ENCODE results near the gene GNB5. TPM values are rescaled to one million over a fixed set of nuclear protein-coding genes. Genes with fewer than 3 reads are reported as not detected.

GNB5 gene
- total and polyA plus RNA-seq, 2 of the 13 experiments (the other 11 are each of a cell fraction or from before 2014, with no cell fraction given) = 13.7 to 14.4 TPM

GRCh38 chr15:52105846-52106245, 85.3 kb downstream of the GNB5 start:
- no peak for TF ChIP-seq PAF1 (CRISPR knock-in tag; IDR thresholded peaks at IDR 0.05)
- no peak for TF ChIP-seq FOXP1 (IDR thresholded peaks at IDR 0.05)
- TF ChIP-seq FOXP1 (CRISPR knock-in tag; IDR thresholded peaks at IDR 0.05) = no peak
- TF ChIP-seq ZNF256 (CRISPR knock-in tag; conservative IDR thresholded peaks at IDR 0.05) = no peak
- TF ChIP-seq RCOR2 (CRISPR knock-in tag; IDR thresholded peaks at IDR 0.05) = no peak
- no peak for FAIRE-seq
- H3K4me2 ChIP-seq (ENCODE audit: low read depth, low read length) = no peak overlapping the region
- WGBS (ENCODE audit: low lambda C conversion rate) = 93% methylated on average over 2 of the region's 2 CpGs
- in situ Hi-C loops (cut with HindIII; ENCODE audit: extremely low pct_ligation_motif_present, low pct_unique_long_range_greater_than_20kb) = no loop called here
- H3K4me1 ChIP-seq (ENCODE audit: insufficient read depth, low read length) = peaks cover 61% of the 10 kb centered on the region
- H3K9me3 ChIP-seq (ENCODE audit: low read length) = no peaks in the 10 kb centered on the region
- POLR2A ChIA-PET = no interaction called here
- H2AFZ ChIP-seq (ENCODE audit: low read length) = no peak overlapping the region
- intact Hi-C loops (cut with micrococcal nuclease; ENCODE audit: unreplicated experiment) = no loop called here
- no peaks in the 10 kb centered on the region for H3K79me2 ChIP-seq (ENCODE audit: insufficient read depth, low read length)
- CTCF ChIA-PET (ENCODE audit: low intra/inter-chr PET ratio, low total read pairs) = no interaction called here
- H4K20me1 ChIP-seq (ENCODE audit: insufficient read depth, low read length) = no peaks in the 10 kb centered on the region
- no peaks in the 10 kb centered on the region for H3K36me3 ChIP-seq (replicated peaks in 1 of 2; ENCODE audit: control insufficient read depth in 1 of 2, insufficient read depth in 2 of 2, low read length in 2 of 2)
- DNase-seq (ENCODE audit: low spot score) = no peak
- H3K27me3 ChIP-seq (ENCODE audit: control insufficient read depth in 1 of 2, insufficient read depth in 2 of 2, low read length in 2 of 2) = no peaks in the 10 kb centered on the region
- H3K9ac ChIP-seq (ENCODE audit: insufficient read depth, low read depth, low read length) = no peak overlapping the region
- H3K27ac ChIP-seq (ENCODE audit: extremely low read length, insufficient read depth, low read length) = no peak overlapping the region
- no peak for ATAC-seq
- no TSS peak for BruUV-seq (replicated peaks)
- no peak overlapping the region for H3K4me3 ChIP-seq (replicated peaks in 1 of 3; ENCODE audit: insufficient read depth in 1 of 3, low read depth in 2 of 3, low read length in 3 of 3)

DNA sequence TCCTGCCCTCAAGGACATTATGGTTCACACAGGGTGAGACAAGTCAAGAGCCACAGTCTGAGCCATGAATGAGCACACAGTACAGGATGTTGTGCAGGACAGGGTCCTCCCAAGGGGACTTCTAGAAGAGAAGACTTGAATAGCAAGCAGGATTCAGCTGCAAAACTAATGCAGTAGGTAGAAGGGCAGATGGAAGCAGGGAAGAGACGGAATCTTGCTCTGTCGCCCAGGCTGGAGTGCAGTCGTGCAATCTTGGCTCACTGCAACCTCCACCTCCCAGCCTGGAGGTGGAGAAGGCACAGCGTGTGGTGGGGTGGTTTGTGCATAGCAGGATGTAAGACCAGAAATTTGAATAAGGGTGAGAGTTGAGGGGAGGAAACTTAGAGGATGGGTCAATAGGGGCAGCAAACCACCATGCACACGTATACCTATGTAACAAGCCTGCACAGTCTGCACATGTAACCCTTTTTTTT, 86.6 kb downstream of the GNB5 start:
- no peaks in the 10 kb centered on the region for H3K27me3 ChIP-seq (ENCODE audit: control insufficient read depth in 1 of 2, insufficient read depth in 2 of 2, low read length in 2 of 2)
- TF ChIP-seq SALL2 (CRISPR knock-in tag; IDR thresholded peaks at IDR 0.05) (no peak), ZNF441 (CRISPR knock-in tag; IDR thresholded peaks at IDR 0.05; ENCODE audit: borderline replicate concordance) (peak; percentile 62; the same call in 1 of the 2 replicates)
- no peak overlapping the region for H2AFZ ChIP-seq (ENCODE audit: low read length)
- peaks cover 54% of the 10 kb centered on the region for H3K4me1 ChIP-seq (ENCODE audit: insufficient read depth, low read length)
- CTCF ChIA-PET (ENCODE audit: low intra/inter-chr PET ratio, low total read pairs) = no interaction called here
- BruUV-seq (replicated peaks) = no TSS peak
- H3K4me3 ChIP-seq (replicated peaks in 1 of 3; ENCODE audit: insufficient read depth in 1 of 3, low read depth in 2 of 3, low read length in 3 of 3) = no peak overlapping the region
- H3K36me3 ChIP-seq (replicated peaks in 1 of 2; ENCODE audit: control insufficient read depth in 1 of 2, insufficient read depth in 2 of 2, low read length in 2 of 2) = no peaks in the 10 kb centered on the region
- ATAC-seq (no peak), FAIRE-seq (no peak), DNase-seq (ENCODE audit: low spot score) (no peak)
- no peaks in the 10 kb centered on the region for H3K9me3 ChIP-seq (ENCODE audit: low read length)
- intact Hi-C loops (cut with micrococcal nuclease; ENCODE audit: unreplicated experiment) (no loop called here), in situ Hi-C loops (cut with HindIII; ENCODE audit: extremely low pct_ligation_motif_present, low pct_unique_long_range_greater_than_20kb) (no loop called here)
- no peaks in the 10 kb centered on the region for H4K20me1 ChIP-seq (ENCODE audit: insufficient read depth, low read length)
- no peak overlapping the region for H3K4me2 ChIP-seq (ENCODE audit: low read depth, low read length)
- no peak overlapping the region for H3K27ac ChIP-seq (ENCODE audit: extremely low read length, insufficient read depth, low read length)
- POLR2A ChIA-PET = no interaction called here
- WGBS (ENCODE audit: low lambda C conversion rate) = 81% methylated on average over 5 of the region's 5 CpGs
- H3K9ac ChIP-seq (ENCODE audit: insufficient read depth, low read depth, low read length) = no peak overlapping the region
- no peaks in the 10 kb centered on the region for H3K79me2 ChIP-seq (ENCODE audit: insufficient read depth, low read length)

Measured in HepG2 (cell line).